DMS114 treated with DMSO at 0.1 percent for 48 hours (cell line): ENCODE measurements around the gene GORASP1.

ENCODE experiments used
- DNase-seq: peaks from one replicate; lab custom pipeline; 2025; ENCODE audit not compliant: unreplicated experiment; lab: John Stamatoyannopoulos, UW

Gene GORASP1

GRCh38 chr3:39103324-39103693 lies 4.1 kb downstream of the GORASP1 start:
- no peak for DNase-seq

DNA sequence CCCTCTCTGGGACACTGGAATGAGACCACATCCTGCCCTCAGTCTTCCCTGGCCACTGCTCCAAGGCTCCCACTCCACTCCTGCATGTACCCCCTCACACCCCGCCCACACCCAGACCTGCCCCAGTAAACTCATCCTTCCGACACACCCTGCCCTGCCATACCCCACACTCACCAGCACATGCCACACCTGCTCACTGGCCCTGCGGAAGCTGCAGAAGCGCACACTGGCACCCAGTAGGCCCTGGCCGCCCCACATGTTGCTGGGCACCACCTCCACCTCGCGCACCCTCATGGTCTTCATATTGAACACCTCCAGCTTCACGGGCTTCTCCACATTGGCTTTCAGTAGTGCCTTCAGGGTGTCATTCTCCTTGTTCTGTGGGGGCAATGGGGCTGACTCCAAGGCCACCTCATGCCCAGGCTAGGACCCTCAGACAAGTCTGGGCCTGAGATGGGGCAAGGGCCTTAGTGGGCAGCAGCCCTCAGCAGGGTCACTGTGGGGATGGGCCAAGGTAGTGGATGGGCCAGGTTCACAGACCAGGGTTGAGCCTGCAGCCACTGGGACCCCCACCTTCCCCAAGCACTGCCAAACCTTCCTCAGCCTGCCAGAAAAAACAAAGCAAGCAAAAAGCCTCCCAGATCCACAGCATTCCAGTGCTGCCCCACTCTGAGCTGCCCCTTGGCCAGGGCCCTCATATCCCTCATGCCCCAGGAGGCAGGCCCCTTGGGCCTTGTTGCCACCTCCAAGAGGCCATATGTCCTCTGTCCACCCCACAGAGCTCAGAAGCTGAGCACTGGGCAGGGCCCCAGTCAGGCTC lies 4.7 kb downstream of the GORASP1 start:
- DNase-seq = no peak

GRCh38 chr3:39101022-39101689 lies 6.3 kb downstream of the GORASP1 start:
- DNase-seq = no peak

GRCh38 chr3:39100500-39100886 lies 6.9 kb downstream of the GORASP1 start:
- DNase-seq = no peak

DNA sequence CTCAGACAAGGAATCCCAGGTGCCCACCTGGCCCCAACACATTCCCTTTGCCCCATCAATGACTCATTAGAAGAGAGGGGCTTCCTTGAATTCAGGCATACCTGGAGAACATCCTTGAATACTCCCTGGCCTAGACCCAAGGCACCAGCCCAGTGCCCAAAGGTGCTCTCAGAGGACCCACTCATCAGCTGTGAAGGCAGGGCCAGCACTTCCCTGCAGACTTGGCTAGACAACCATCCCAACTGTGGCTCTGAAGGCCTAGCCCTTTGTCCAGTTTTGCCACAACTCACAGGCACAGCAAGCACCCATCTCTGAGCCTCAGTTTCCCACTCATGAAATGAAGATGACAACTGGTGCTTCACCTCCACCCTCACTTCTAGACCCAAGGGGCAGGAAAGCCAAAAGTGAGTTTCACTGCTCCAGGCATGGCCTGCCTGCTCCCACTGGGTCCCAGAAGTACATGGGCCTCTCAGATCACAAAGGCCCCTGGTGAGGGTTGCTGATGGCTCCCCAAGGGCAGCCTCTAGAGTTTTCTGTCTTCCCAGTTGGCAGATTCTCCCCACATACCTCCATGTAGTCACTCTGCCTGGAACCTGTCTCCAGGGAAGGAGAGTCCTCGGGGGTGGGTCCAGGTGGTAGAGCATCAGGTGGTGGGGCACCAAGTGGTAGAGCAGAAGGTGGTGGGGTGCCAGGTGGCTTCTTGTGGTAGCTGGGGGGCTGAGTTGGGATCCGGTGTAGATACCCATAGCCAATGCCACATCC lies 7.5 kb downstream of the GORASP1 start:
- no peak for DNase-seq

DNA sequence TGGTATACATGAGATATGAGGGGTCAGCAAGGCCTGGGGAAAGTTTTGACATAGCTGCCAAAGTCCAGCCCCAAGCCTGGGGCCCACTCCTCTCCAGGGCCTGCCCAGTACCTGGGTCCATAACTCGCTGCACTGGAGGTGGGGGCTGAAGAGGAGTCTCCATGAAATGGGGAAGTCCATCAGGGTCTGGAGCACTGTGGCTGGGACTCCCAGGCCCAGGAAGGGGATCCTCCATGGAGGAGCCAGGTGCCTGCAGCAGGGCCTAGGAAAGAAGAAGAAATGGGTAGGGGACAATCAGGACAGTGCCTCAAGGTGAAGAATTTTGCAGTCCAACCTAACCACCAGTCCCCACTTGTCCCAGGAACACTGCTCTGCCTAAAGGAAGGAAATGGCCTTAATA lies 8.2 kb downstream of the GORASP1 start:
- no peak for DNase-seq

- no peak for DNase-seq
Observed at GRCh38 chr3:39098473-39099000, 8.9 kb downstream of the GORASP1 start.

- DNase-seq = no peak
Observed at GRCh38 chr3:39097716-39098472, 9.5 kb downstream of the GORASP1 start.

GRCh38 chr3:39096775-39097174 lies 10.7 kb downstream of the GORASP1 start:
- DNase-seq = no peak

DNA sequence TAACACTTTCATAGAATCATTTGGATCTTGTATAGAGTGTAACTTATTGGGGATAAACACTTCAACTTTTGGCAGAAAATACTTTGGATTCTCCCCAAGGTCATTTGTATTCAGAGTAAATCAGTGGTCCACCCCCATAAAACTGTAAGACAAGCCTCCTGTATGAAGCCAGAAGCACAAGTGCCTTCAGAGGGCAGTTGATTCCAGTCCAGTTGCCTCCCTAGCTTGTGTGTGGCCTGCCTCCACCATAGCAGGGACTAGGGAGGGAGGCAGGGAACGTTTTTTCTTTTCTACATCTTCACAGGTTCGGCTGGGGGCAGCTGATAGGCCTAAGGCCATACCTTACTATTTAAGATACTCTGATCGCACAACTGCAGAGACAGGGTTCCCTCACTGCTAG lies 11.6 kb downstream of the GORASP1 start:
- DNase-seq = no peak

- DNase-seq = no peak
Observed at GRCh38 chr3:39094851-39095677, 12.4 kb downstream of the GORASP1 start.

DNA sequence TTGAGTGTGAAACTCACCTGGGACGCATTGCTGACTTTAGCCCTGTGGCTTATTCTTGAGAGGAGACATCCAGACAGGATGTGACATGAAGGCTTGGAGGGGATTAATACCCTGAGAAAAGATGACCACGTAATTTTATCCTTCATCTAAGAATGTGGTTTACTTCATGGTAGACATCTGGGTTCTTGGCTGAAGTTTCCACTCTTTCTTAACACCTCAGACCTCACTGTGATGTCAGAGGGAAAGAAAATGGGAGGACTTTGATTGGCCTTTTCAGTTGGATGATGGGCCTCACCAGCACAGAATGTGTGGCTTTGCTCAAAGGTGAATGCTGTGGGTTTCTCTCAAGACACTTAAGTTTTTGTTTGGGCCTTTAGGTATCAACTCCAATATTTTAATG lies 16.5 kb downstream of the GORASP1 start:
- DNase-seq = no peak

DNA sequence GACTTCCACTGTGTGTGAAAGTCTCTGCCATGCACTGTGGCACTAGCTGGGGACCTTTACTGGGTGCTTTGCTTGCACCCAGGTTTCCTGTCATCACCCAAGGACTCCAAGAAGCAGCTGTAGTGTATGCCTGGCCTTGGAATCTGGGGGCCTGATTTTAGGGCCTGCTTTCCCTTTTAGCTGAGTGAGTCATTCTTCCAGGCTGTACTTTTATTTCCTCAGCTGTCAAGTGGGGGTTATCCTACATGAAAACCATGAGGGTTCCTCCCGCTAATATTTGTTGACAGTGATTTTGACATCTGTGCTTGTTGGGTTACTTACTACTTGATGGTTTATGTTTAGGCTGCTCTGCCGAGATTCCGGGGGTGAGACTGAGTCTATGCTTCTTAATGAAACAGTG lies 18.5 kb downstream of the GORASP1 start:
- DNase-seq = no peak

- DNase-seq = no peak
Observed at GRCh38 chr3:39088456-39088855, 19.0 kb downstream of the GORASP1 start.

DNA sequence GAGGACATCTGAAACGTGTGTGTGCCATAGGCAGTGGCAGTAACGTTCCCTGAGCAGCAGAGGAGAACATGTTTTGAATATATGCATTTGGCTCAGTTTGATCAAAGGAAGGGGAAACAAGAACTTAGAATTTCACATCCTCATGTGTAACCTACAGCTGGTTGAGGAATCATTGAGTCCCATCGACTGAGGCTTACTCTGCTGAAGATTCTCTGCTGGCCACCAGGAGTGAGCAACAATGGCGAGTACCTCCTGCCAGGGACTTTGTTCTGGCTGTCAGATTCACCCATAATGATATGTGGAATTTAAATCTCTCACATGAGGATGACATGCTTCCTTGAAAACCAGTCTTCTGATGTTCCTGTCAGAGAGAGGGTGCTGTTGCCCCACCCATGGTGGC lies 21.3 kb downstream of the GORASP1 start:
- DNase-seq = no peak

GRCh38 chr3:39082666-39083313 lies 24.6 kb downstream of the GORASP1 start:
- DNase-seq = no peak

DNA sequence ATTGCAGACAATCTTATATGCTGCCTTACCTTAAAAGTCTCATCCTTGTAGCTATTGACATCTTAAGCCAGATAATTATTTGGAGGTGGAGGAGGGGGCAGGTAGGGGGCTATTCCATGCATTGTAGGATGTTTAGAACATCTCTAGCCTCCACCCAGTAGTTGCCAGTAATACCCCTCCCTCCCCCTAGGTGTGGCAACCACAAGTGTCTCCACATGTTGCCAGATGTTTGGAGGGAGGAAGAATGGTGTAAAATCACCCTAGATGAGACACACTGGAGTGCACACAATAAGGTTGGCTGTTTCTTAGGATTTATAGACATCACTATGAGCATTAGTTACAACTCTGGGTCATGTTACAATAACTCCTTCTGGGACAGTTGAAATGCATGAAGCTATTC lies 27.4 kb downstream of the GORASP1 start:
- DNase-seq = no peak

DNA sequence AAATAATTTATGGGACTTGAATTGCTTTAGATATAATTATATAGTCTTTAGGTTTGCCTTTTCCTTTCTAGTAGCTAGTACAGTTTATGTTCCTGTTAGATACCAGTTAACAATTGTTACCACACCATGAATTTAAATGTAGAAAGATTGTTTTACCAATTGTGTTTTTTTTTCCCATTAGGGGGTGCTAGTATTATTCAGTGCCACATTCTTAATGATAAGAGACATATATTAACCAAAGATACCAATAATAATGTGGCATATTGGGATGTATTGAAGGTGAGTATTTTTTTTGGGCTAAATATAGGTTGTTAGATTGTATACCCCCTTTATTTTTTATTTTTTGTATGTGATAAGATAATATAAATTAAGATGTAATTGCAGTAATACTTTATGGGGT lies 27.9 kb downstream of the GORASP1 start:
- no peak for DNase-seq

GRCh38 chr3:39075910-39076309 lies 31.5 kb downstream of the GORASP1 start:
- DNase-seq = no peak

DNA sequence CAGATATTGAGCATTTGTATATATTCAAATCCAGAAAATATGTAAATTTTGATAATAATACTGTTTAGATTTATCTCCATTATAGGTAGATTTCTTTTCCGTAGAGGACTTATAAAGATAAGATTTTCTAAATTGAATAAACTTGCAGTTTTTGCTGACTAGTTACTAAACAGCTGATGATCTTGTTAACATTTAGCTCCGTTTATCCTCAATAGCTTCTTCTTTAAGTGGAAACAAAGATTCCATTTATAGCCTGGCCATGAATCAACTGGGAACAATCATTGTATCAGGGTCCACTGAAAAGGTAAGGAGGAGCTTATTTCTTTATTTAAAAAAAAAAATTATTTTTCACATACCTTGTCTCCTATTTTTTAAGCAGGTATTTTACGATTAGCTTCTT lies 38.9 kb downstream of the GORASP1 start:
- no peak for DNase-seq
